Keratinocyte (primary cell): Measurements from ENCODE around the gene SREBF1. TPM values are rescaled to one million over a fixed set of nuclear protein-coding genes. Genes with fewer than 3 reads are reported as not detected.
A peak's percentile ranks its signal among the peaks of the same experiment; 100 is the strongest.

Experiments used
- DNase-seq: peaks from one replicate; pipeline ENCODE4 v3.0.0-alpha.2; 2011; ENCODE audit warnings: low read depth, missing footprints, low spot score
- FAIRE-seq: peaks from 2 replicates; lab custom pipeline; 2011; peaks lifted over from hg19 to GRCh38; lab: Jason Lieb, UNC
- H2AFZ ChIP-seq: 2 replicates; pipeline ENCODE4 v1.6.0; 2012; ENCODE audit warnings: low read length, control low read depth, inconsistent platforms; ENCODE audit not compliant: control insufficient read depth
- H3K27ac ChIP-seq: 2 replicates; pipeline ENCODE4 v1.5.1; 2011; ENCODE audit warnings: low read length; ENCODE audit not compliant: control insufficient read depth, insufficient read depth
- H3K27me3 ChIP-seq: 3 replicates; pipeline ENCODE4 v1.6.0; 2011; ENCODE audit warnings: low read length; ENCODE audit not compliant: control insufficient read depth, insufficient read depth; ENCODE audit errors: extremely low read depth
- H3K36me3 ChIP-seq, 2 experiments: 2 replicates in 1 of 2; 3 replicates in 1 of 2; pipeline ENCODE4 v1.5.1; 2011; ENCODE audit warnings: low read length in 2 of 2, mild to moderate bottlenecking in 1 of 2; ENCODE audit not compliant: control insufficient read depth in 2 of 2, insufficient read depth in 2 of 2; ENCODE audit errors: extremely low read depth in 1 of 2
- H3K4me1 ChIP-seq: 3 replicates; pipeline ENCODE4 v1.5.1; 2011; ENCODE audit warnings: low read length; ENCODE audit not compliant: control insufficient read depth, insufficient read depth; ENCODE audit errors: extremely low read depth
- H3K4me2 ChIP-seq: 3 replicates; pipeline ENCODE4 v1.6.0; 2011; ENCODE audit warnings: low read depth, low read length; ENCODE audit not compliant: control insufficient read depth, insufficient read depth; ENCODE audit errors: extremely low read depth
- H3K4me3 ChIP-seq, 3 experiments: fragments of 200-600 bp in 1 of 3; sonication (generic) in 1 of 3; 2 replicates in 2 of 3; 3 replicates in 1 of 3; pipeline ENCODE4 v1.5.1; 2011 to 2016; ENCODE audit warnings: low read length in 3 of 3, mild to moderate bottlenecking in 3 of 3, control low read depth in 2 of 3, inconsistent platforms in 1 of 3, low read depth in 1 of 3, mixed read lengths in 1 of 3, mixed run types in 1 of 3, moderate library complexity in 1 of 3; ENCODE audit not compliant: control insufficient read depth in 2 of 3, insufficient read depth in 2 of 3; ENCODE audit errors: extremely low read depth in 1 of 3
- H3K79me2 ChIP-seq: 2 replicates; pipeline ENCODE4 v1.6.0; 2012; ENCODE audit warnings: low read length; ENCODE audit not compliant: control insufficient read depth, insufficient read depth
- H3K9ac ChIP-seq: 3 replicates; pipeline ENCODE4 v1.6.0; 2011; ENCODE audit warnings: low read length; ENCODE audit not compliant: control insufficient read depth, insufficient read depth; ENCODE audit errors: extremely low read depth
- H3K9me1 ChIP-seq: 3 replicates; pipeline ENCODE4 v1.6.0; 2011; ENCODE audit warnings: low read length; ENCODE audit not compliant: control insufficient read depth, insufficient read depth; ENCODE audit errors: extremely low read depth
- H3K9me3 ChIP-seq: 2 replicates; pipeline ENCODE4 v1.5.1; 2012; ENCODE audit warnings: low read depth, low read length; ENCODE audit not compliant: control insufficient read depth
- H4K20me1 ChIP-seq: 3 replicates; pipeline ENCODE4 v1.6.0; 2011; ENCODE audit warnings: low read length; ENCODE audit not compliant: control insufficient read depth, insufficient read depth; ENCODE audit errors: extremely low read depth
- EZH2 ChIP-seq: IDR thresholded peaks from one replicate; pipeline ENCODE4 v1.6.1; 2012; ENCODE audit warnings: inconsistent platforms, mild to moderate bottlenecking, low read length, moderate library complexity
- dilution Hi-C: fragments of 300-500 bp; cut with MboI; formaldehyde crosslinking; loops from one replicate; pipeline ENCODE4 v1.7.0; 2020; ENCODE audit warnings: low sequenced_read_pairs; ENCODE audit not compliant: extremely low pct_ligation_motif_present
- polyA plus RNA-seq, 5 experiments: library from polyadenylated mRNA; depleted of rRNA in 3 of 5; stranded (reverse) in 3 of 5; stranded (forward) in 1 of 5; unstranded in 1 of 5; fragments of >200 nt; gene quantifications; 1 replicate in 1 of 5; 2 replicates in 3 of 5; 3 replicates in 1 of 5; pipeline versions ENCODE4 v1.2.1 to v1.2.3, GENCODE V29; 2011 to 2012; ENCODE audit warnings: missing spikeins in 2 of 5, low read depth in 1 of 5, low replicate concordance in 1 of 5
- TF ChIP-seq, protein P1 (sequence below), 3 experiments: IDR thresholded peaks in 1 of 3; conservative IDR thresholded peaks in 1 of 3; optimal IDR thresholded peaks in 1 of 3; 2 replicates in 2 of 3; 3 replicates in 1 of 3; pipeline versions ENCODE3 to v1.5.1; 2011; ENCODE audit warnings: low read length in 3 of 3, mild to moderate bottlenecking in 3 of 3, moderate library complexity in 2 of 3, control low read depth in 1 of 3, inconsistent platforms in 1 of 3; ENCODE audit not compliant: insufficient read depth in 2 of 3; ENCODE audit errors: extremely low read depth in 1 of 3

The SREBF1 gene
- polyA plus RNA-seq, 1 donor (not counting 4 experiments of a cell fraction or from before 2014, with no cell fraction given), result 51.7 TPM

DNA sequence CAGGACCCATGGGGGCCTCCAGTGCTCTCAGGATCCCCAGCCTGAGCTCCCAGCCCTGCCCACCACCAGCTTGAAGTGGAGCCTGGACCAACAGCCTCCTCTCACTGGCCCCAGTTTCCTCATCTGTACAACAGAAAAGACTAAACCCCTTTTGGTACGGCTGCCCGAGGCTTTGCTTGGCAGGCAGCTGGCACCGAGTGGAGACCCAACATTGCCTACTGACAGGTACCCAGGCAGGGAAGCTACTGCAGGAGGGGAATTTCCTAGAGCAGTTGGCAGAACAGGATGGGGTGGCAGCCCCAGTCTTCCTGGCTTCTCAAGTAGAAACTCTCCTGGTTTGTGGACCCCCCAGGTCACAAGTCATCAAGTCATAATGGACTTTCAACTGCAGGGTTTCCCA is 14.2 kb downstream of the SREBF1 start:
- H3K27me3 ChIP-seq, result no peaks in the 10 kb centered on the region
- H4K20me1 ChIP-seq, result peaks cover 26% of the 10 kb centered on the region
- H3K4me3 ChIP-seq, result peak overlapping the region; percentile 51 to 78 (median 74)
- peaks cover 26 to 28% of the 10 kb centered on the region in 2 experiments for H3K36me3 ChIP-seq
- H3K9me3 ChIP-seq, result no peaks in the 10 kb centered on the region
- H3K4me1 ChIP-seq, result peaks cover 71% of the 10 kb centered on the region
- H3K9ac ChIP-seq, result peak overlapping the region; percentile 69
- DNase-seq (no peak), FAIRE-seq (no peak)
- H3K27ac ChIP-seq, result peak overlapping the region; percentile 55
- peak overlapping the region; percentile 89 for H3K4me2 ChIP-seq
- no peak overlapping the region for H2AFZ ChIP-seq
- peaks cover 65% of the 10 kb centered on the region for H3K79me2 ChIP-seq
- TF ChIP-seq, protein P1, sequence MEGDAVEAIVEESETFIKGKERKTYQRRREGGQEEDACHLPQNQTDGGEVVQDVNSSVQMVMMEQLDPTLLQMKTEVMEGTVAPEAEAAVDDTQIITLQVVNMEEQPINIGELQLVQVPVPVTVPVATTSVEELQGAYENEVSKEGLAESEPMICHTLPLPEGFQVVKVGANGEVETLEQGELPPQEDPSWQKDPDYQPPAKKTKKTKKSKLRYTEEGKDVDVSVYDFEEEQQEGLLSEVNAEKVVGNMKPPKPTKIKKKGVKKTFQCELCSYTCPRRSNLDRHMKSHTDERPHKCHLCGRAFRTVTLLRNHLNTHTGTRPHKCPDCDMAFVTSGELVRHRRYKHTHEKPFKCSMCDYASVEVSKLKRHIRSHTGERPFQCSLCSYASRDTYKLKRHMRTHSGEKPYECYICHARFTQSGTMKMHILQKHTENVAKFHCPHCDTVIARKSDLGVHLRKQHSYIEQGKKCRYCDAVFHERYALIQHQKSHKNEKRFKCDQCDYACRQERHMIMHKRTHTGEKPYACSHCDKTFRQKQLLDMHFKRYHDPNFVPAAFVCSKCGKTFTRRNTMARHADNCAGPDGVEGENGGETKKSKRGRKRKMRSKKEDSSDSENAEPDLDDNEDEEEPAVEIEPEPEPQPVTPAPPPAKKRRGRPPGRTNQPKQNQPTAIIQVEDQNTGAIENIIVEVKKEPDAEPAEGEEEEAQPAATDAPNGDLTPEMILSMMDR (optimal IDR thresholded peaks at IDR 0.05 in 1 of 3, IDR thresholded peaks at IDR 0.05 in 1 of 3, conservative IDR thresholded peaks at IDR 0.05 in 1 of 3; ENCODE audit: extremely low read depth in 1 of 3, insufficient read depth in 2 of 3, low read length in 3 of 3), result no peak
- TF ChIP-seq EZH2, result no peak
- dilution Hi-C loops, result no loop called here
- peaks cover 4% of the 10 kb centered on the region for H3K9me1 ChIP-seq

- H4K20me1 ChIP-seq, result peaks cover 26% of the 10 kb centered on the region
- no peak overlapping the region for H2AFZ ChIP-seq
- FAIRE-seq, result no peak
- H3K4me1 ChIP-seq, result peaks cover 68% of the 10 kb centered on the region
- H3K9me3 ChIP-seq, result no peaks in the 10 kb centered on the region
- dilution Hi-C loops, result no loop called here
- no peaks in the 10 kb centered on the region for H3K27me3 ChIP-seq
- H3K4me3 ChIP-seq, result peak overlapping the region; percentile 51 to 78 (median 74)
- H3K9ac ChIP-seq, result peak overlapping the region; percentile 69
- no peak for DNase-seq
- H3K27ac ChIP-seq, result peak overlapping the region; percentile 55
- no peak for TF ChIP-seq EZH2
- TF ChIP-seq, protein P1 (optimal IDR thresholded peaks at IDR 0.05 in 1 of 3, IDR thresholded peaks at IDR 0.05 in 1 of 3, conservative IDR thresholded peaks at IDR 0.05 in 1 of 3; ENCODE audit: extremely low read depth in 1 of 3, insufficient read depth in 2 of 3, low read length in 3 of 3), result no peak
- peaks cover 4% of the 10 kb centered on the region for H3K9me1 ChIP-seq
- peak overlapping the region; percentile 89 for H3K4me2 ChIP-seq
- H3K36me3 ChIP-seq, result peaks cover 29 to 31% of the 10 kb centered on the region in 2 experiments
- peaks cover 61% of the 10 kb centered on the region for H3K79me2 ChIP-seq
These were observed 14.6 kb downstream of the SREBF1 start for GRCh38 chr17:17822189-17822588.
